Stromal cell of bone marrow (primary cell): ENCODE data around the gene ALCAM.

ENCODE experiments used
- DNase-seq: peaks from one replicate; pipeline ENCODE4 v3.0.0-alpha.2; 2012; ENCODE audit warnings: low read depth

Gene ALCAM

GRCh38 chr3:105429034-105429762 lies 62.5 kb downstream of the ALCAM start:
- no peak for DNase-seq

DNA sequence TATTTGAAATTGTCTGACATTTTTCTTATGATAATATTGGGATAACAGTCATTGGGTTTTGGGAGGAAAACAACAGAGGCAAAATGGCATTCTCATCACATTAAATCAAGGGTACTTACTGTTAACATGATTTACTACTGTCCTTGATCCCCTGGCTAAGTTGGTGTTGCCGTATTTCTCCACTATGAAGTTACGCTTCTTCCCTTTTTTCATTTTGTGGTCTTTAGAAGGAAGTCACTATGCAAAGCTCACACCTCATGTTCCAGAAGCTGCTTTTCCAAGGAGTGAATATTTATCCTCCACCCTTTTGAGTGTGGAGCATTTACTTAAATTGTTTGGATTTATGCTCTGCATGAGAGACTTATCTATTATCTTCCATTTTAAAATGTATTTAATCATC lies 63.7 kb downstream of the ALCAM start:
- no peak for DNase-seq

DNA sequence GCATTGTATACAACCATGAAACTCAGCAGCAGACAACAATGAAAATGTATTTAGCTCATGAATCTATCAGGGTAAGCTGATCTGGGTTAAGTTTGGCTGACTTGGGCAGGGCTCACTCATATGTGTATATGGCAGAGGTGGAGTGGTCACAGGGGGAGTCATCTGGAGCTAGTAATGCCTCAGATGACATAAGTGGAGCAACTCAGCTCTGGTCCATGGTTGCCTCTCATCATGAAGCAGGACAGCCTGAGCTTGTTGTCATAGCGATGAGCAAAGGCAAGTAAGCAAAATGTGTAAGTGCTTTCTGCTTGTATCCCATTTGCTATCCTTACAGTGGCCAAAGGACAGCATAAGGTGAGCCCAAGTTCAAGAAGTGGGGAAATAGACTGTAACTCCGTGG lies 64.5 kb downstream of the ALCAM start:
- DNase-seq = no peak

DNA sequence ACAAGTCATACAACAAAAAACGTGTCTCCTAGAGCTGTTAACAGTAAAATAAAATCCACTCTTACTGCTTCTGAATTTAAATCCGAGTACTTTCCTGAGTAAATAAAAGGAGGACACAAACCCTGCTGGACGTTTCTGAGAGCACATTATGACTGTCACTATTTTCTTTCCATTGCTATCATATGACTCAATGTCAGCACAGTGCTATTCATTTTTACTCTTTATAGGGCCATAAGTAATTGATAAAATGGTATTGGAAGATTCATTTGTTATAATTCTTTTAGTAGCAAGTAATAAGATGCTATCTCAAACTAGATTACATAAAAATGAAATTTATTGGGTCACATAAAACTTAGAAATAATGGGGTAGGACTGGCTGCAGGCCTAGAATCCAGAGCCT lies 68.6 kb downstream of the ALCAM start:
- no peak for DNase-seq

DNA sequence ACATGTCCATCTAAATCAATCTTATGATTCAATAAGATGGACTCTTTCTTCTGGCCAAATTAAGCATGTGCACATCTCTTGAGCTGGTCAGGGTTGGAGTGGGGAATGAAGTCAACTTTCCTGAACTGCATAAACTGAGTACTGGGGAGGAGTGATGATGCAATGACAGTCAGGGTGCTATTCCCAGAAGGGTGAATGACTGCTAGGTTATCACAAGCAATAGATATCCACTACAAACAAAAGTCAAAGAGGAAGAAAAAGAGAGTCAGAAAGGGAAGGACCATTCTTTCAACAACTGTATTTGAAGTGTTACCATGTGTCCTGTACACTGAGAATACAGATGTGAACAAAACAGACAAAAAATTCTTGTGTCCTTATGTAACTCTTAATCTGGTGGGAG lies 70.0 kb downstream of the ALCAM start:
- no peak for DNase-seq

GRCh38 chr3:105440113-105440512 lies 73.4 kb downstream of the ALCAM start:
- DNase-seq = no peak

GRCh38 chr3:105444725-105445124 lies 78.0 kb downstream of the ALCAM start:
- DNase-seq = no peak

GRCh38 chr3:105448338-105448982 lies 81.8 kb downstream of the ALCAM start:
- no peak for DNase-seq

GRCh38 chr3:105449414-105449813 lies 82.7 kb downstream of the ALCAM start:
- no peak for DNase-seq

DNA sequence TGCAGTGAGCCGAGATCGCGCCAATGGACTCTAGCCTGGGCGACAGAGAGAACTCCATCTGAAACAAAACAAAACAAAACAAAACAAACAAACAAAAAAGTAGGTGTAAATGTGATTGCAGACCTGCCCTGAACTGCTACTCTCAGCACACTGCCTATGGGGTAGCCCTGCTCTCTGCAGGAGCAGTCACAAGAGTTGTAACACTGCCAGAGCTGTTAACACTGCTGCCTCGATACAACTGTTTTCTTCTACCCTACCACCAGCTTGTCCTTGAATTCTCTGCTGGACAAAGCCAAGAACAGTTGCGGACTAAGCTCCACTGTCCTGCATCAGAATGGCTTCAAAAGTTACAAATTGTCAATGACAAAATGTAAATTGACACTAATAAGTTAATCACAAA lies 89.3 kb downstream of the ALCAM start:
- no peak for DNase-seq

DNA sequence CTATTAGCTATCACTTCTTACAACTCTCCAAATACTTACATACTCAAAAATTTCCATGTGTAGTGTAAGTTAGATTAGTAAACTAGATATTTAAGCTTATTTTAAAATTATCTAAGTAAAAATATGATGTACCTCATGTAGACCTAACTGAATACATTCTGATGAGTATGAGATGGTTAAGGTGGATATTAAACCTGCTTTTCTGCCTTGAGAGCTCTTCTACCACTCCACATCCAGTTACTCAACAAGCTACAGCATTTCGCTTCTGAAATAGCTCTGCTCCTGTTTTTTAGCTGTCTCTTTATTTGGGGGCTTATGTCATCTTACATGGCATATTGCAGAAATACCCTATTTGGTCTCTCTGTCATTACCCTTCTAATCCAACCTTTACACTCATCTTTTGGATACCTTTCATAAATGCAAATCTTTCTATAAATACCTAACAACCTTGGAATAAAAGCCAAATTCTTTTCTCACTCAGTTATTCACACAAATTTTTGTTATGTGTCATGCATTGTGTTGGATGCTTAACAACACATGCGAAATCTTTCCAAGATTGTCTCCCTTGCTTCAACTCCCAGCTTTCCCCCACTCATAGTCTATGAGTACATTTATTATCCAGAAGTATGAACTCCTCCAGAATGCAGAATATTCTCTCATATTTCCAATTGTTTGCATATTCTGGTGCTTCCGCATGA lies 92.0 kb downstream of the ALCAM start:
- DNase-seq = peak; percentile 13

GRCh38 chr3:105459566-105460290 lies 93.0 kb downstream of the ALCAM start:
- DNase-seq = no peak

GRCh38 chr3:105463620-105464019 lies 96.9 kb downstream of the ALCAM start:
- DNase-seq = no peak

GRCh38 chr3:105465251-105465853 lies 98.6 kb downstream of the ALCAM start:
- no peak for DNase-seq

DNA sequence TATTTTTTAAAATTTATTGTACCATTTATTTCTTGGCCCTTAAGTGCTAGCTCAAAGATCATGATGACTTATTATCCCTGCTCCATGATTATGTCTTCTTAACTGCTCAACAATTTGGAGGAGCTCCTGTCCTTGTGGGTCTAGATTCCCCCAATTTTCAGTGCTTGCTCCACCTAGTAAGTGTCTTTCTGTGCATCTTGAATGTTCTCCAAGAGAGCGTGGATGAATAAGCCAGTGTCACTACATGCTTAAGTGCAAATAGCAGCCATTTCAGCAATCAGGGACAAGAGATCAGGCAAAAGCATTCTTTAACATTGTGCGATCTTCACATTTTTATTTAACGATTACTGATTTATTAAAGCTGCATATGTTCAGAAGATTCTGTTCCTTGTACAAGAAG lies 99.4 kb downstream of the ALCAM start:
- no peak for DNase-seq

DNA sequence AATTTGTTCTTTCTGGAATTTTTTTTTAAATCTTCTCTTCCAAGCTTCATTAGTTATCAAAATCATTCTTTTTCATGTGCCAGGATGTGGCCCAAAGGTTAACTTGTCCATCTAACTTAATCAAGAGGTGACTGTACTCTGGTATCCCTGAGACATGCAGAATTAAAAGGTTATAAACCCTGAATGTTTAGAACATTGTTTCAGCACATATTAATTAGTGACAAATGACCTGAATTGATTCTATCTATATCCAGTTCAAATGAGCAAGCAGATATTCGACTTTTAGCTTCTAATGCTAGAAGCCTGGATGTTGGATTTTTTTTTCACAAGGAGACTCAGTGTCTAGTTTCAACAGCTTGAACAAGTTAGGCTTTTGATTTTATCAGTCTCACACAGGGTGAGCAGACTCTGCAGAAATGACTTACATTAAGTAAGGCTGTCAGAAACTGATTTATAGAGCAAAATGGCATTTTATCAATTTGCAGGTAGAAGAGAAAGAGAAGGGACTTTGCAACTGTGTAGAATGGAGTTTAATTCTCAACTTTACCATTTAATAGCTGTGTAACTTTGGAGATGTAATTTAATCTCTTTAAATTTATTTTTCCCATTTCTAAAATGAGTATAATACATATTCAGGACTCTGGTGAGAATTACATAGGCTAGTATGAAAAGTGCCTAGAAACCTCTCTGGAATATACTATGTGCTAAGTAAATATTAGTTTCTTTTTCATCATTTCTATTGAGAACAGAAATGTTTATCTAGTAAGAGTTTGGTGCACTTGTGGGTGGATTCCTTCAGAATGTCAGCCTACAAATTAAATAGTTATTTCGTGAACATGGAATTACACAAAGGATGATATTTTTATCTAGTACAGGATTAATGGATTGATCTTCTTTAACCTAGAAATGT lies 100.0 kb downstream of the ALCAM start:
- DNase-seq = no peak

DNA sequence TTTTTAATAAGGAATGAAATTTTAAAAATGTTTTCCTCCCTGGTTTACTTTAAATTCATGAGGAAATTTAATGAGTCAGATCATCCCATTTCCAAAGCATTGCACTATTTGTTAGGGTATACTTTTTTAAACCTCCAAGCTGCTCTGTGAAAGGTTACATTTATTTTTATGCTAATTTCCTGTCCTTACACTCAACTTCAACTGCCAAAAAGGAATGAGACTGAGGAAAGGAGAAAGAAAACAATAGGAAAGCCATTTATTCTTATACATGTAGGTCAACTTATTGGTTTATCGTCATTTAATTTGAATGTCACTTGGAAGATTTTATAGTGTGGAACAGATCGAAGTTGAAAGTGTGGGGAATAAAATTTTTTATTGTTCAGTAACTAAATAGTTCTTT lies 104.1 kb downstream of the ALCAM start:
- DNase-seq = no peak

GRCh38 chr3:105473521-105474223 lies 107.0 kb downstream of the ALCAM start:
- DNase-seq = peak; percentile 34

DNA sequence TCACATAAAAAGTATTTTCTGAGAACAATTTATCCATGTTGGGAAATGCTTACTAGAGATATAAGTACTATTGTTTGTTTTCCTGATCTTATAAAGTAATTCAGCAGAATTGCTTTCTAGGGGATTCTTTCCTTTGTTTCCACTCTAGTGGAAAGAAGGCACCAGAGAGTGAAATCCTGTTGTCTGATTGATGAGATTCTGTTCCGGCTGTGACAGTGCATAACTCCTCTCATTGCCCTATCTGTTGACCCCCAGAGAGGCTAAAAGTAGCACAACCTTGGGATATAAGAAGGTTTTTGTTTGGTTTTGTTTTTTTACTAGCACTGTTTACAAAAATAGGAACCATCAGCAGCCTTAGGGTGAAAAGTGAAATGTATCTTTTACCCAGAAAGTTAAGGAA lies 114.1 kb downstream of the ALCAM start:
- DNase-seq = no peak

DNA sequence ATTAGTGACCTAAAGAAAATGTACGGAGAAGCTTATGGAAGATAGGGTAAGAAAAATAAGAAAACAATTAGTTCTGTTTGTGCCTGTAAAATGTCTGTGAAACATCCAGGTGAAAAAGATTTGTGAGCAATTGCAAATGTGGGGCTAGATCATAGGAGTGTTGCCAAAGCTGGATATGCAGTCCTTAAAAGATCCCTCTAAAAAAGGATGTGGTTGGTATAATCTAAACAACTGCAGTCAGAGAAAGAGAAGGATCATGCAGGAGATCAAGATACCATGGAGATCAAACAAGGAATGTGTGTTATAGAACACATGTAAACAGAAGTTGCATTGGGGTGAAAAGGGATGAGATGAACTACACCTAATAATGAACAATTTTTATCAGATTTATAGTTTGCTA lies 116.8 kb downstream of the ALCAM start:
- DNase-seq = no peak

- DNase-seq = no peak
Observed at GRCh38 chr3:105490045-105490444, 123.3 kb downstream of the ALCAM start.
